Hepatocyte (in vitro differentiated cells): ENCODE data around the gene SCIN.

Source experiments
- CTCF ChIP-seq: fragments of 200-600 bp; sonication (generic); IDR thresholded peaks from 2 replicates; pipeline ENCODE4 v1.5.1; 2016; ENCODE audit warnings: antibody characterized with exemption, mild to moderate bottlenecking; ENCODE audit not compliant: poor library complexity
- EZH2phosphoT487 ChIP-seq: fragments of 200-600 bp; sonication (generic); IDR thresholded peaks from one replicate; pipeline ENCODE4 v1.6.1; 2018; ENCODE audit warnings: antibody characterized with exemption, mild to moderate bottlenecking, low read depth, moderate library complexity; ENCODE audit not compliant: unreplicated experiment, severe bottlenecking

DNA sequence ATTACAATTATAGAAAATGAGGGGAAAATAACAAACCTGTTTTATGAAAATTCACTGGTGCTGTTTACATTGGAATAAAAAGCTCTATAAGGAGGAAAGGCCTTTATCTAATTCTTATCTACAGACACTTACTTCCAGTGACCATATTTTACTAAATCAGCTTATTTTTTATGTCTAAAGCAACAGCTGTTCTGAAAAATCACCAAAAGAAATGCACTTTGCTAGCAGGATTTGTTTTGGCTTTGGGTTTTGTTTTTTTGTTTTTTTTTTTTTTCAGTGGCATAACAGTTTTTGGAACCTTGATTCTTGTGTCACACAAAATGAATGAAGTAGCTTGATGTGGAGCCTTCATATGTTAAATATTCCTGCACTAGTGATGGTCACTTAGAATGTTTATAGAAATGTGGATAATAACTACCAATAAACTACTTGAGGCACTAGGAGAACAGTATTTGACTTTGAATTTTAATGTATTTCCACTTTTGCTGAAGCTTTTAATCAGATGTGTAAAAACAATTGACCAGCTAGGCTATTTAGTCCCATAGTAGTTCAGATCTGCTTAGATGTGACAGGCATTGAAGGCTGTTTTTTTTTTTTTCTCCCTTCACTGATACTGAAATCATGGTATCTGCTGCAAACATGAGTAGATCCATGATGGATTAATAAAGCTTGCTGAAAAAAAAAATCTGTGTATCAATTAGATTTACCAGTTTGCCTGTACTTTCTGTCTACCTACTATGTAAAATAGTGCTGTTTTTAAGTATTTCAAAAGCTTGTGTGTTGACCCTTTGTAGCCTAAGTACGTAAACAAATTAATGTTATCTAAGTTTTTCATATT is 119.7 kb downstream of the SCIN start:
- no peak for TF ChIP-seq CTCF
- no peak for TF ChIP-seq EZH2phosphoT487
